ENCODE data around the gene RHBDF2. TPM values are rescaled to one million over a fixed set of nuclear protein-coding genes. Genes with fewer than 3 reads are reported as not detected.

RHBDF2 gene
- total RNA-seq, 1 donor from 2014 or later: 11.7 TPM

DNA sequence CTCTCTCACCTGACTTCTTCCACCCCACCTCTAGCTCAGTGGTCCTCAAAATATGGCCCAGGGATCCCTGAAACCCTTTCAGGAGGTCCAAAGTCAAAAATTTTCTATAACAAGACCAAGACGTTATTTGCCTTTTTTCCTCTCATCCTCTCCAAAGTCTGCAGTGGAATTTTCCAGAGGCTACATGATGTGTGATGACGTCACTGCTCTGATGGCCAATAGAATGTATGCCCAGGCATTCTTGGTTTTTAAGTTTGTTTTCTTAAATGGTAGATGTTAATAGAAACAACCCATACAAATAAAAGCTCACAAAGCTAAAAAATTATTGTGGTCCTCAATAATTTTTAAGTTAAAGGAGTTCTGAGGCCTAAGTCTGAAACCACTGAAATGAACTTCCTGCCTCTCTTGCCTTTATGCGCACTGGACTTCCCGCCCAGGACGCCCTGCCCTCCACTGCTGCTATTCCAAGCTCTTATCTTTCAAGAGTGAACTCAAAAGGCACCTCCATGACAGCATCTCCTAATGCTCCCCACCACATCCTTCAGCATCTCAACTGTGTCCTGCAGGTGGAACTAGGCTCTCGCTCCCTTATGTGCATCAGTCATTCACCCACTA lies 61.8 kb downstream of the RHBDF2 start:
- no peak for DNase-seq (ENCODE audit: low read depth in 2 of 2)

DNA sequence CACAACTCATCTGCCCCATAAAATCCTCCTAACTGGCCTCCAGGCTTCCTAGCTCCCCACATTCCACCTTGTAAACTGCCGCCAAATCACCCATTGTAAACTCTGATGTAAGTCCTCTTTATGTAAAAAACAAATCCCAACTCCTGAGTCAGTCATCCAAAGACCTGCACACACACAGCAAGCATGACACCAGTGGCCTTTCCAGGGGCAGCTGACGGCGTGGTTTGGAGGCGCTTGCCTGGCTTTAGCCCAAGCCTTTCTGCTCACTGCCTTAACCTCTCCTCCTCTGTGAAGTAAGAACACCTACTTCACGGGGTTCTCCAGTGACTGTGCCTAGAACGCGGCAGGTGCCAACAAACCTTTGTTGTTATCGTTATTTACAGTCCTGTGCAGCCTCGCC lies 62.3 kb downstream of the RHBDF2 start:
- DNase-seq (ENCODE audit: low read depth in 2 of 2): no peak

DNA sequence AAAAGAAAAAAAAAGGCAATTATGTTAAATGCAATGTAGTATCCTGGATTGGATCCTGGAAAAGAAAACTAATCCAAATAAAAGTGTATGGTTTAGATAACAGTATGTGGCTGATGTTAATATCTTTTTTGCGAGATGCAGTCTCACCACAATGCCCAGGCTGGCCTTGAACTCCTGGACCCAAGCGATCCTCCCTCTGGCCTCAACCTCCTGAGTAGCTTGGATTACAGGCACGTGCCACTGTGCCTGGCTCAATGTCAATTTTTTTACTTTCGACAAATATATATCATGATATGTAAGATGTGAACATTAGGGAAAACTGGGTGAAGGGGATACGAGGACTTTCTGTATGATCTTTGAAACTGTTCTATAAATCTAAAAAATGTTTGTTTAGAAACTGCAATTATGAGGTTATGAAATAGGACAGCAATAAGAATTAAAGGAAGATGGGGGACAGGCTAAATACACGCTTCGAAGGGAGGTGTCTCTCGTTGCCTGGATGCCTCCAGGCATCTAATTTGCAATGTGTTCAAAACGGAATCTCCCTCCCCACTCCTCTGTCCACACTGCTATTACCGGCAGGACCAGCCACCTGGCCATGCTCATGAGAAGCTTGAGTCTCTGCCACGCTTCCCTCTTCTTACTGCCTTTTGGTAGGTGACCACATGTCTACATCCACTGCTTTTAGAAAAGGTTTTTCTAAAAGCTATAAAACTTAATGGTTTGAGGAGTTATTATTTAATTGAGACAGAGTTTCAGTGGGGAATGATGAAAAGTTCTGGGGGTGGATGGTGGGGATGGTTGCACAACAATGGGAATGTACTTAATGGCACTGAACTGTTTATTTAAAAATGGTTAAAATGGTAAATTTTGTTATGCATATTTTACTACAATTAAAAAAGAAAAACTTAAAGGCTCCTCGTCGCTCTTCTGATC lies 63.5 kb downstream of the RHBDF2 start:
- DNase-seq (ENCODE audit: low read depth in 2 of 2): no peak

DNA sequence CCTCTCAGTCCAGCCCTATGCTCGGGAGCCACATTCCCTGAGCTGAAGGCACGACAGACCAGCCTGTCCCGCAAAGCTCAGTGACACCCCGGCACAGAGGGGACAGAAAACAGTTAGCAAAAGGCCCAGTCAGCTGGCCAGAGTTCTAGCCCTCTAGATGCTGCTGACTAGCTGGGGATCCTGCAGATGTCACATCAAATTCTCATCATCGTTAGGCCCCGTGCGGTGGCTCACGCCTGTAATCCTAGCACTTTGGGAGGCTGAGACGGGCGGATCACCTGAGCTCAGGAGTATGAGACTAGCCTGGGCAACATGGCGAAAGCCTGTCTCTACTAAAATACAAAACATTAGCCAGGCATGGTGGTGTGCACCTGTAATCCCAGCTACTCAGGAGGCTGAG lies 65.5 kb downstream of the RHBDF2 start:
- no peak for DNase-seq (ENCODE audit: low read depth in 2 of 2)

DNA sequence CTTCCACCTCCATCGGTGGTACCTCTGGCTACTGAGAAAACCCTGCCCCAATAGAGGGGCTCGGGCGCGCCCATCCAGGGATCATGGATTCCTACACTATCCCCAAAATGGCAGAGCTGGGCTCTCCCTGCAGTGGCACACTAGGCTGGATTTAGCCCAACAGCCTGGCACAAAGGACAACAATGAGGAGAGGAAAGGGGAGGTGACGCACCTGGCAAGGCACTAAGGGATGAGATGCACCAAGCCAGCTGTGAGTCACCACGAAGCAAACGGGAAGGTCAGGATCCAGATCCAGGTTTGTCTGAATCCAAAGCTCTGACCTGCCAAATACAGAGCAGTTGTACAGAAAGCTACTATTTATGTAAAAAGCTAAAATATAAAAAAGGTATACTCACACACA lies 66.4 kb downstream of the RHBDF2 start:
- peak; percentile 50 to 67 for DNase-seq (ENCODE audit: low read depth in 2 of 2)

DNA sequence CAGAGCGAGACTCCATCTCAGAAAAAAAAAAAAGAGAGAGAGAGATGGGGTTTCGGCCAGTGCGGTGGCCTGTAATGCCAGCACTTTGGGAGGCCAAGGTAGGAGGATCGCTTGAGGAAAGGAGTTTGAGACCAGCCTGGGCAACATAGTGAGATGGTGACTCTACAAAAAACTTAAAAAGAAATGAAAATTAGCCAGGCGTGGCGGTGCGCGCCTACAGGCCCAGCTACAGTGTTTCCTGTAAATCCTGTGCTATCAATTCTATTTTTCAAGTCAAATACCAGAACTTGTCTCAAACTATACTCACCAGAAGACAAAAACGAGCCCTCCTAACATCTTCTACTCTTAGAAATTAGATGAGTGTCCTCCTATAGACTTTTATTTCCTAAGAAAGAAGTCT lies 67.5 kb downstream of the RHBDF2 start:
- no peak for DNase-seq (ENCODE audit: low read depth in 2 of 2)

DNA sequence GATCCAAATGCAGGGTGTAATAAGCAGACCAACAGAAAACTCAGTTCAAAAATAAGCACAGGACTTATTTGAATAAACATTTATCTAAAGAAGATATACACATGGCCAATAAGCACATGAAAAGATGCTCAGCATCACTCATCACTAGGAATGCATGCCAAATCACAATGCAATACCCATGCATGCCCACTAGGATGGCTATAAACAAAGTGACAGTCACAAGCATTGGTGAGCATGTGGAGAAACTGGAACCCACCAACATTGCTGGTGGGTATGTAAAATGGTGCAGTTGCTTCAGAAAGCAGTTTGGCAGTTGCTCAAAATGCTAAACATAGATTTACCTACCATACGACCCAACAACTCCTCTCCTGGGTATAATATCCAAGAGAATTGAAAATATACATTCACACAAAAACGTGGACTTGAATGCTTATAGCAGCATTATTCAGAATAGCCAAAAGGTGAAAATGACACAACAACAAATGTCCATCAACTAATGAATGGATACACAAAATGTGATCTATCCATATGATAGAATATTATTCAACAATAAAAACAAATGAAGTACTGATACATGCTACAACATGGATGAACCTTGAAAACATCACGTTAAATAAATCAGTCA lies 68.4 kb downstream of the RHBDF2 start:
- DNase-seq (ENCODE audit: low read depth in 2 of 2): no peak

DNA sequence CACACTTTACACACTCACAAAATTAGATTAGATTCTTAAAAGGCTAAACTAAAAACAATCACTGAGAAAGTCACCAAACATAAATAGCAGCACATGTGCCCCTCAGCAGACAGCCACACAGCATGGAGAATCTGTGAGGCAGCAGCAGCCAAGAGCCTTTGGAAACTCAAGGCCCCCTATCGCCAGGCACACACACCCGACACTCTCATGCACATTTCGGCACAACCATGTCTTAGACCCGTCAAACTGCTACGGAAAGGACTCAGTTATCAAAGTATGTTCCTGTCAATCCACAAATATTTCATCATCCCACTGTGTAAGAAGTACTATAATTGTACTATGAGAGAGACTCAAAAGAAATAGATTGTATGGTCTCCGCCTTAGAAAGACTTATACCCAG lies 69.2 kb downstream of the RHBDF2 start:
- no peak for DNase-seq (ENCODE audit: low read depth in 2 of 2)

DNA sequence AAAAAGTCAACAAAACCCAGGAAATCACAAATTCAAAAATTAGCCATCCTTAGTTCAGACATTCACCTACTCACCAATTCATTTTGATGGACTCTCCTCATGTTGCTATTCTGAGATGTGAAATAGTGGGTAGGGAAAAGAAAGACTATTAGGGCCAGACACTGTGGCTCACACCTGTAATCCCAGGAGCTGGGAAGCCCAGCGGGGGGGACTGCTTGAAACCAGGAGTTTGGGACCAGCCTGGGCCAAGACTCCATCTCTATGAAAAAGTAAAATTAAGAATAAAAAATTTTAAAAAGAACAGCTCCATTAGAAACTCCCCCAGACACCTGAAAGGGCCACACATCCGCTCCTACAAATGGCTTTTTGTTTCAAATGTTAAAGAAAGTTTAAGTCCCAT lies 69.7 kb downstream of the RHBDF2 start:
- DNase-seq (ENCODE audit: low read depth in 2 of 2): no peak

DNA sequence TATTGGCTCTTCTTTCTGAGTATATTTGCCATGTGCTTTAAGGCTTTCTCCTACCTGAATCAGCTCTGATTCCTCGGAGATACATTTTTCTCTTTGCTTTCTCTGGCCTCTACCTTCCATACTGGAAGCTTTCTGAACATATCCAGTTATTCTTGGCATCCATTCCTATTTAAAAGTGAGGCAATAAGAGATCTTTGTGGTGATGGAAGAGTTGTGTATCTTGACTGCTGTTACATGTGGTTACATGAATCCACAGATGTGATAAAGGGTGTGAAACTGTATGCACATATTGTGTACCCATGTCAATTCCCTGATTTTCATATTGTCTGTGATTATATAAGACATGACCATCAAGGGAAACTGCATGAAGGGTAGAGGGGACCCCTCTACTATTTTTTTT lies 72.7 kb downstream of the RHBDF2 start:
- no peak for DNase-seq (ENCODE audit: low read depth in 2 of 2)

DNA sequence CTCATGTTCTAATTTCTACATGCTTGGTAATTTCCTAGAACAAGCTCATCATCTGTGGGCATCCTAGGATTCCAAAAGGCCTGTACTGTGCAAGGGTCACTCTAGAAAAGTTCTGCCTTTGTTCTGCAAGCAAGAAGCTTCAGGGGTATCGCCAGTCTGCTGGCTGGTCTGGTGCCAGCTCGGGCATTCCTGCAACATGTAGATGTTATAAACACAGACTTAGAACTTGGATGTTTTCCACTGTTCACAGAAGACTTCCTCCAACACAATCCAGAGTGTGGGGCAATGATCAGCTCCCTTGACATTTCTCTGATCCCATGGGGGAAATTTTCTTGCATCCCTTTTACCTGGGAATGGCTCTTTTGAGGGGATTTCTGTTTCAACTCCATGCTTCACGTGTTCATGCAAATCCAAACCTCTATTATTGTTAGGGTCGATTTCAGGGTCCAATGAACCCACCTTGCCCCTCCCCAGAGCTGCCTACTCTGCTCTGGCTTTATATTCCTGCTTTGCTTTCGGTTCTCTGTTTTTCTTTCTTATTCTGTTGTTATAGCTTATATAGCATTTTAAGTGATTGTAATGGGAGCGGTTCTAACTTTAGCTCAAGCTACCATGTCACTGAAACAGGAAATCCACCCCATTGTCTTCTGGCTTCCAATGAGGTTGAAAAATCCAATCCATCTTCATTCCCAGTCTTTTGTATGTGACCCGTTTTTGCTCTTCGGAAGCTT lies 73.6 kb downstream of the RHBDF2 start:
- peak; percentile 69 to 81 for DNase-seq (ENCODE audit: low read depth in 2 of 2)

DNA sequence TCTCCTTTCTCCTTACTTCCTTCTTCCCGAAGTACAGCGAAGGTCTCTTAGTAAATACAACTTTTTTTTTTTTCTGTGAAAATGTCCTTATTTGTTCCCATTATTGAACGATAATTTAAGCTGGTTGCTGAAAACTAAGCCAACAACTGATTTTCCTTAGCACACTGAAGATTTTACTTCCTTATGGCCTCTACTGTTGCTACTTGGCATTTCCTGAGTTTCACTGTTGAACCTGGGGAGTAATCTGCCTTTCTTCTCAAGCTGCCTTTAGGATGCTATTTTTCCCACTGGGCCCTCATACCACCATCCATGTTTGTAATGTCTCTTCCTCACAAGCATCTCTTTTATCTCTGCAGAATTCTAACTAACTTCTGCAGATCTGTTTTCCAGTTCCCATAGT lies 74.4 kb downstream of the RHBDF2 start:
- DNase-seq (ENCODE audit: low read depth in 2 of 2): no peak

DNA sequence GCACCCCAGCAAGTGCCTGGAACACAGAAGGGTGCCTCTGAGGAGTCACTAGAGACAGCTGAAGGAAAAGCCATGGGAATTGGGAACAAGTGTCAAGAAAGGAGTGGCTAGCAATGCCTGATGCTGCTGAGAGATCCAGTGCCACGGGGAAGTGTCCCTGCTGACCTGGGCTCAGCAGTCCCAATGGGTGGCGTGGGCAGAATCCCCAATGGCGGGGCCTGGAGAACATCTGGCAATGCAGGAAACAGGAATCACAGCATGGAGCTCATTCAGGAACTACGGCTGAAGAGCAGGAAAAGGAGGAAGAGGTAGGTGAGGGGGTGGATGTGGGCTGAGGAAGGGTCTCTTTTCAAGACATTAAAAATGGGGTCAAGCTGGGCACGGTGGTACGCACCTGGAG lies 78.4 kb downstream of the RHBDF2 start:
- no peak for DNase-seq (ENCODE audit: low read depth in 2 of 2)

DNA sequence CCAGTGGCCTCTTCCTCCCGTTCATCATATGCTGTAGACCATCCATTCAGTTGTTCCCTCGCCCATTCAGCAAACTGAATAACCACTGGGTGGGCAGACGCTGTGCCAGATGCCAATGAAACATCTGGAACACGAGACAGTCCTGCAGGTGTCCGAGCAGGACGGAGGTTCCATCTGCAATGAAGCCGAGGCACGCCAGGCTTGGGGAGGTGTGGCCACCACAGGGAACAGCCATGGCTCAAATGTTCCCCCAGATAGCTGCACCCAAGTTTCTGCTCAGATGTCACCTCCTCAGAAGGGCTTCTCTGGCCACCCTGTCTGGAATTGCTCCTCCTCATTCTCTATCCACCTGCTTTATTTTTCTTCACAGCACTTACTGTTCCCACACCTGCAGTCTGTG lies 78.8 kb downstream of the RHBDF2 start:
- no peak for DNase-seq (ENCODE audit: low read depth in 2 of 2)

DNA sequence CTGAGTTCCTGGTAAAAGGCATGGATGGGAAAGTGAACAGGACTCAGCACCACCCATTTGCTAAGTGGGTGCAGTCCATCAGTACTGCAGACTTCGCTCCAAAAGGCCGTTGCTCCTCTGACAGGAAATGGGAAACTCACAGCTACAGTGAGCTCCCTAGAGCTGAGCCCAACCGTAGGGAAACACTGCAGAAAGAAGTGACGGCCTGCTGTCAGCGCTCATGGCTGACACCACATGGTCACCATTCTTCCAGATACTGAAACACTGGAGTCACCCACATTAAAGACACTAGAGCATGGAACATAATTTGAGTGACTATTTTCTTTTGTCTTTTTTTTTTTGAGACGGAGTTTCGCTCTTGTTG lies 80.2 kb downstream of the RHBDF2 start:
- DNase-seq (ENCODE audit: low read depth in 2 of 2): peak in 1 of 2 donors; percentile 12

Other genes with a start within 250 kb of the RHBDF2 start
- 6.8 and 7.8 TPM in 2 replicates for gene UBALD2, start 236.1 kb downstream of the RHBDF2 start, total RNA-seq
- gene QRICH2, start 193.1 kb downstream of the RHBDF2 start, total RNA-seq: 5.6 and 12.0 TPM in 2 replicates
- 71.8 and 129 TPM in 2 replicates for gene PRPSAP1, start 147.5 kb downstream of the RHBDF2 start, total RNA-seq
- 196 and 380 TPM in 2 replicates for gene SPHK1, start 116.8 kb downstream of the RHBDF2 start, total RNA-seq
- gene UBE2O, start 48.3 kb downstream of the RHBDF2 start, total RNA-seq: 12.7 and 17.3 TPM in 2 replicates
- gene AANAT, start 33.8 kb downstream of the RHBDF2 start, total RNA-seq: not detected in 2 replicates
- 1.8 and 2.5 TPM in 2 replicates for gene CYGB, start 36.3 kb upstream of the RHBDF2 start, total RNA-seq
- gene PRCD, start 38.6 kb upstream of the RHBDF2 start, total RNA-seq: 0.39 and 0.89 TPM in 2 replicates
- 0.13 and 0.25 TPM in 2 replicates for gene ST6GALNAC2, start 84.4 kb upstream of the RHBDF2 start, total RNA-seq
- gene ST6GALNAC1, start 142.3 kb upstream of the RHBDF2 start, total RNA-seq: not detected in 2 replicates
- 140 and 141 TPM in 2 replicates for gene MXRA7, start 209.5 kb upstream of the RHBDF2 start, total RNA-seq
- gene JMJD6, start 225.2 kb upstream of the RHBDF2 start, total RNA-seq: 11.7 and 15.7 TPM in 2 replicates
- 17.5 and 22.1 TPM in 2 replicates for gene METTL23, start 225.4 kb upstream of the RHBDF2 start, total RNA-seq
- gene SRSF2, start 235.9 kb upstream of the RHBDF2 start, total RNA-seq: 184 and 229 TPM in 2 replicates
- gene MFSD11, start 236.7 kb upstream of the RHBDF2 start, total RNA-seq: 25.2 and 28.8 TPM in 2 replicates